ENCODE measurements around the gene TADA2B. TPM values are rescaled to one million over a fixed set of nuclear protein-coding genes. Genes with fewer than 3 reads are reported as not detected.

Gene TADA2B
- total and polyA plus RNA-seq, 2 donors (not counting 1 experiment from before 2014, with no cell fraction given): 13.6 to 38.5 TPM

GRCh38 chr4:7103607-7104365 is 60.6 kb downstream of the TADA2B start:
- Histone ChIP-seq H3K36me3 (replicated peaks in 1 of 2; ENCODE audit: control extremely low read depth in 1 of 2, control insufficient read depth in 1 of 2, extremely low read depth in 1 of 2, insufficient read depth in 2 of 2, low read length in 1 of 2) (no peaks in the 10 kb centered on the region), H4K20me1 (ENCODE audit: control insufficient read depth, insufficient read depth, low read length, poor library complexity, severe bottlenecking) (no peaks in the 10 kb centered on the region), H2AFZ (ENCODE audit: insufficient read depth, low read depth, low read length, poor library complexity, severe bottlenecking) (peak overlapping the region; percentile 95), H3K27me3 (replicated peaks in 1 of 4; ENCODE audit: control extremely low read depth in 1 of 4, control insufficient read depth in 3 of 4, insufficient read depth in 4 of 4, low read length in 3 of 4) (peaks cover 0 to 4% (median 0%) of the 10 kb centered on the region in 4 experiments), H3K9ac (ENCODE audit: low read length) (peak overlapping the region; percentile 78), H3K9me3 (ENCODE audit: control extremely low read depth in 1 of 3, control insufficient read depth in 2 of 3, insufficient read depth in 1 of 3, low read length in 2 of 3) (peaks cover 0 to 3% (median 0%) of the 10 kb centered on the region in 3 donors), H3K4me2 (replicated peaks; ENCODE audit: low read depth, low read length, poor library complexity, severe bottlenecking) (peak overlapping the region; percentile 99), H3K4me3 (ENCODE audit: control extremely low read depth in 1 of 5, extremely low read depth in 1 of 5, insufficient read depth in 1 of 5, low read depth in 2 of 5, low read length in 4 of 5) (peak overlapping the region in 4 of 5 experiments; percentile 65 to 84 (median 72)), H3K4me1 (ENCODE audit: control insufficient read depth in 2 of 2, insufficient read depth in 2 of 2, low read length in 2 of 2) (peaks cover 21 to 25% of the 10 kb centered on the region in 2 donors), H3K27ac (ENCODE audit: low read length in 2 of 2) (no peak overlapping the region), H3K79me2 (ENCODE audit: control insufficient read depth, insufficient read depth, low read length) (no peaks in the 10 kb centered on the region)
- Mint-ChIP-seq H3K27ac (no peak overlapping the region), H3K4me3 (peak overlapping the region; percentile 91), H3K27me3 (no peaks in the 10 kb centered on the region), H3K9me3 (ENCODE audit: insufficient read depth) (no peaks in the 10 kb centered on the region), H3K4me1 (peaks cover 19% of the 10 kb centered on the region)
- 45% methylated on average over 21 of the region's 21 CpGs for WGBS (ENCODE audit: insufficient coverage)
- TF ChIP-seq CTCF (IDR thresholded peaks at IDR 0.05): no peak
- TF ChIP-seq EZH2 (IDR thresholded peaks at IDR 0.05; ENCODE audit: borderline replicate concordance, insufficient read depth, low read depth, low read length, poor library complexity, severe bottlenecking): no peak
- intact Hi-C loops (cut with micrococcal nuclease): loop anchor here (1.0 to 10.0 kb wide), 4 partner anchors 35 to 529 kb away; partner anchors contain the start of genes GRPEL1, MAN2B2 and TADA2B
- ChIA-PET POLR2A (interaction anchor here (0.9 kb wide), 1 partner anchor 35 kb away, joined by 3 read pairs; the partner anchor contains the start of gene GRPEL1), CTCF (no interaction called here)
- no peak for ATAC-seq (ENCODE audit: low read depth)
- DNase-seq: peak; percentile 30

Data from B cell (primary cell).